GM12892 (cell line): Measurements from ENCODE around the gene SSX2B. TPM values are rescaled to one million over a fixed set of nuclear protein-coding genes. Genes with fewer than 3 reads are reported as not detected.
"Not testable (repeated sequence)": the region's sequence is repeated elsewhere in the genome, so short reads cannot be mapped to it uniquely, and the experiment has no call there.

ENCODE experiments used
- DNase-seq: peaks from one replicate; pipeline ENCODE4 v3.0.0; 2011; ENCODE audit not compliant: insufficient read length
- FAIRE-seq: peaks from 2 replicates; lab custom pipeline; 2011; peaks lifted over from hg19 to GRCh38; lab: Jason Lieb, UNC
- polyA plus RNA-seq: library from polyadenylated mRNA; unstranded; fragments of >200 nt; gene quantifications from one replicate; pipeline ENCODE4 v1.2.1, GENCODE V29; 2012; ENCODE audit warnings: missing spikeins, inconsistent platforms; ENCODE audit not compliant: missing spikeins

Gene SSX2B, protein sequence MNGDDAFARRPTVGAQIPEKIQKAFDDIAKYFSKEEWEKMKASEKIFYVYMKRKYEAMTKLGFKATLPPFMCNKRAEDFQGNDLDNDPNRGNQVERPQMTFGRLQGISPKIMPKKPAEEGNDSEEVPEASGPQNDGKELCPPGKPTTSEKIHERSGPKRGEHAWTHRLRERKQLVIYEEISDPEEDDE
- not detected for polyA plus RNA-seq

DNA sequence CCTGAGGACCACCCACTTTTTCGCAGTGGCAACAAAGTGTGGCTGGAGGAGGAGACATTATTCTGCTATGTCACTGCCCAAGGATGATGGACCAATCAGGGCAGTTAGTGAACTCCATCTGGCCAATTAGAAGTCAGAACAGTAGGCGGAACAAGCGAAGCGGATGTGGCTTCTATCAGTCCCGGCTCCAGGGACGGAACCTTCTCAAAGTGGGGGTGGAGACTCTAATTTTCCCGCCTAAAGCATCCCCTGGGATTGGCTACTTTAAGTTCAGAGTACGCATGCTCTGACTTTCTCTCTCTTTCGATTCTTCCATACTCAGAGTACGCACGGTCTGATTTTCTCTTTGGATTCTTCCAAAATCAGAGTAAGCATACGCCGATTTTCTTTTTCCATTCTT is at the start of gene SSX2B:
SSX2B (plus strand) TSS at position 301 of the 400 bp plus-strand sequence. CDS start 1,429 bp downstream, outside the sequence.
- DNase-seq, FAIRE-seq: not testable (repeated sequence)

DNA sequence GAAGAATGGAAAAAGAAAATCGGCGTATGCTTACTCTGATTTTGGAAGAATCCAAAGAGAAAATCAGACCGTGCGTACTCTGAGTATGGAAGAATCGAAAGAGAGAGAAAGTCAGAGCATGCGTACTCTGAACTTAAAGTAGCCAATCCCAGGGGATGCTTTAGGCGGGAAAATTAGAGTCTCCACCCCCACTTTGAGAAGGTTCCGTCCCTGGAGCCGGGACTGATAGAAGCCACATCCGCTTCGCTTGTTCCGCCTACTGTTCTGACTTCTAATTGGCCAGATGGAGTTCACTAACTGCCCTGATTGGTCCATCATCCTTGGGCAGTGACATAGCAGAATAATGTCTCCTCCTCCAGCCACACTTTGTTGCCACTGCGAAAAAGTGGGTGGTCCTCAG is 44.0 kb upstream of the SSX2B start, which contains the start of gene SSX2:
SSX2 (minus strand) TSS at position 101 of the 400 bp plus-strand sequence. CDS start 1,429 bp downstream, outside the sequence.
- FAIRE-seq, DNase-seq: not testable (repeated sequence)

DNA sequence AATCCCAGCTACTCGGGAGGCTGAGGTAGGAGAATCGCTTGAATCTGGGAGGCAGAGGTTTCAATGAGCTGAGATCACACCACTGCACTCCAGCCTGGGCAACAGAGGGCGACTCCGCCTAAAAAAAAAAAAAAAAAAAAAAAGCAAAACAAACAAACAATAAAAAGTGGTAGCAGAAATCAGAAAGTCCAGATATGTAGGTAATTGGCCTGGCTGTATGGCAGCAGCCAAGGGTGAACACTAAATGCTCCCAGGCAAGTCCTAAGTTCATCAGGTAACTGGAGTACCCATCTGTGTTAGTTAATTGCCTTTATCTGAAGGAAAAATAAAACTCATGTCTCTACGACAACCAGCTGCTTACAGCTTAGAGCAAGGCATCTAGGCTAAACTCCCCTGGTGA is 14.9 kb downstream of the SSX2B start:
- not testable (repeated sequence) for FAIRE-seq, DNase-seq

DNA sequence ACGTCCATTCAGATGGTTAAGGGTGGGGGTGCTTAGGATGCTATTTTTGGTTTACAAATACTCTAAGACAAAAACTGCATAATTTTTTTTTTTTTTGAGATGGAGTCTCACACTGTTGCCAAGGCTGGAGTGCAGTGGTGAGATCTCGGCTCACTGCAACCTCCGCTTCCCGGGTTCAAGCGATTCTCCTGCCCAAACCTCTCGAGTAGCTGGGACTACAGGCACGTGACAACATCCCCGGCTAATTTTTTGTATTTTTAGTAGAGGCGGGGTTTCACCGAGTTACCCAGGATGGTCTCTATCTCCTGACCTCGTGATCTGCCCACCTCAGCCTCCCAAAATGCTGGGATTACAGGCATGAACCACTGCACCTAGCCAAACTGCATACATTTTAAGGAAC is 22.5 kb downstream of the SSX2B start:
- DNase-seq, FAIRE-seq: not testable (repeated sequence)

DNA sequence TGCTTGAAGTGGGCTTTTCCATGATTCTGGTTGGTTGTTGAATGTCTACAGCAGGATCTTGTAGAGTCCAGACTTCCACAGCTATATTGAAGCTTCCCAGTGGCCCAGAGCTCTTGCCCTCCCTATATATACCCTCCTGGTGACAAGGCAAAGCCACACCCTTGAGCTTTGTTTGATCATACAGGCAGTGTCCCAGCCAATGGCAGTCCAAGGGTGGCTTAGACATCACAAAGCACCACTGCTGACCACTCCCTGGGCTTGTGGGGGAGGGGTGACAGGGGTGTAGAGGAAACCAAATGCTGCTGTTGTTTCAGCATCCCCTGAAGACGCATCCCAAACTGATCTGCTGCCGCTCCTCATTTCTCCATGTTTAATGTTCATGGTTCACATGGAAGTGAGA is 46.3 kb downstream of the SSX2B start, which contains the start of gene SPANXN5:
SPANXN5 (minus strand) TSS at position 101 of the 400 bp plus-strand sequence; CDS start at position 22, 79 bp downstream.
- DNase-seq, FAIRE-seq: not testable (repeated sequence)

DNA sequence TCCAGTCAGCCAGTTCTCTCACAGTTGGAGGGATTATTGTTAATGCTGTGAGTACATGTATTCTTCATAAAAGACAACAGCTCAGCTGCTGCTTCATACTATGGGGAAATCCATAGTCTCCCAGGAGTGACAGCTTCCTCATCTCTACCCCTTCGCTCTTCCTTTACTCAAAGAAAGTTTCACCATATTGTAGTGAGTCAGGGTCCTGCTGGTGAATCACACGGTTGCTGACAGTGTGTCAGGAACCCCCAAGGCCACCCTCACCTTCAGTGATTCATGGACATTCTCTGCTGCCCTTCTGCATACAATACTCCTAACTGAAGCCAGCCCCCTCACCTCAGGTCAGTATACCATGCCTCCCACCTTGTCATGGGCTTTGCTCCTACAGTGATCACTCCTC is 53.8 kb downstream of the SSX2B start:
- FAIRE-seq, DNase-seq: not testable (repeated sequence)
